ENCODE measurements around the gene ANKRD1. TPM values are rescaled to one million over a fixed set of nuclear protein-coding genes. Genes with fewer than 3 reads are reported as not detected.

ANKRD1 gene
- total RNA-seq, 1 experiment from 2014 or later = not detected

DNA sequence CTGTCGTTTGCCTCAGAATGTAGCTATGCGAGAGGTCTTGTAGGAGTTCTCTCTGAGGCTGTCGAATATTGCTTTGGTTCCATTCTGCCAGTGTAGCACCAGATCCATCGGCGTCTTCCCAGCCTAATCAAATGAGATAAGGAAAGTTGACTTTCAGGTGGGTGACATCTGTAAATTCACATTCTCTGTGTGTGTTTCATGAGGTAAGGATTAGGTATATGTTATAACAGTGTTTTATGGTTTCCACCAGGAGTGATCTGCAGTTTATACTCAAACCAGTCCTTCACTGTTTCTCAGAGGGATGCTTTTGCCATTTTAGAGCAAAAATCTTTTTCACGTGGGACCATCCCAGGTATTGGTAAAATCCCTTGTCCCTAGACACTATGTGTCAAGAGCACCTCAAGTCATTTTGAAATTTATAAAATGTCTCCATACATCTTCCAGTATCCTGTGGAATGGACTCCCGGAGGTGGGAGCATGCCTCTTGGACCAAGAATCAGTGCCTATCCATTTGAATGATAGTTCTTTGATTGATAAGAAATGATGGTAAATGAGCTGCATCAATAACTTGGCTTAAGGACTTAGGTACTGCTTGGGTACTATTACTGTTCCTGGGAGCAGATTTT, 7.9 kb downstream of the ANKRD1 start (continued):
- TF ChIP-seq EZH2 (IDR thresholded peaks at IDR 0.05) = no peak
- no peak for TF ChIP-seq EGR1 (IDR thresholded peaks at IDR 0.05; ENCODE audit: low read depth)

DNA sequence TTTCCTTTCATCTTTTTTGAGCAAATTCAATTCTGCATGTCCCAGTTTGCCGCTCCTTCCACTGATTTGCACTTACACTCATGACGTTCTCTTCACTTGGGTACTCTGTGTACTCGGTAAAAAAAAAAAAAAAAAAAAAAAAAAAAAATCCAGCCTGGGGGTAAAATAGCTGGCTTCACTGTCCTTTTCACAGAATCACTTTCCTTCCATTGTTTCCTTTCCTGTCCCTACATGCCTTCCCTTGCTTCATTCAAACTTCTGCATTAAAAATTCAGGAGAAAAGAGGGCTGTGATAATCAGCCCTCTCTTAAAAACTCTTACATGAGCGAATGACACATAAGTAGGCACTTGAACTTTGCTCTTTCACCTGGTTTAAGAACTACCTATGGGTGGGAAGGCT, 8.7 kb downstream of the ANKRD1 start:
- Histone ChIP-seq H3K27me3 (ENCODE audit: insufficient read depth, low read length) (no peaks in the 10 kb centered on the region), H4K20me1 (ENCODE audit: insufficient read depth) (no peaks in the 10 kb centered on the region), H3K79me2 (ENCODE audit: insufficient read depth, low read length) (no peaks in the 10 kb centered on the region), H3K36me3 (ENCODE audit: control insufficient read depth in 1 of 2, insufficient read depth in 2 of 2, low read length in 2 of 2) (no peaks in the 10 kb centered on the region), H3K4me2 (ENCODE audit: low read length) (no peak overlapping the region), H2AFZ (ENCODE audit: low read depth, low read length, poor library complexity, severe bottlenecking) (no peak overlapping the region), H3K9me2 (ENCODE audit: insufficient read depth) (no peaks in the 10 kb centered on the region), H3K9ac (ENCODE audit: low read length) (no peak overlapping the region), H3K9me3 (ENCODE audit: control insufficient read depth in 1 of 2, insufficient read depth in 1 of 2, low read depth in 1 of 2, low read length in 2 of 2) (no peaks in the 10 kb centered on the region), H3K4me1 (ENCODE audit: control insufficient read depth in 1 of 2, insufficient read depth in 2 of 2, low read length in 2 of 2) (peaks cover 0 to 2% of the 10 kb centered on the region in 2 experiments; a peak in 1 of 4 replicates), H3K27ac (ENCODE audit: low read depth, low read length) (no peak overlapping the region), H3K4me3 (replicated peaks in 1 of 2; ENCODE audit: low read depth in 1 of 2, low read length in 2 of 2) (no peak overlapping the region)
- BruUV-seq (replicated peaks) = no TSS peak
- ATAC-seq = no peak
- ChIA-PET RAD21 (ENCODE audit: low non-redundant PET in 1 of 2, low total read pairs in 2 of 2, uncharacterized antibody in 2 of 2, unreplicated experiment in 2 of 2) (interaction anchor here (0.7 to 1.0 kb wide), 3 partner anchors 338 to 384 kb away, joined by 4 to 5 read pairs (median 5); no protein-coding TSS in a partner anchor), POLR2A (no interaction called here), CTCF (interaction anchor here (0.6 to 3.4 kb wide), 24 partner anchors 9 to 833 kb away, joined by 3 to 39 read pairs (median 4); partner anchors contain the start of gene ANKRD1)
- TF ChIP-seq, protein P1, sequence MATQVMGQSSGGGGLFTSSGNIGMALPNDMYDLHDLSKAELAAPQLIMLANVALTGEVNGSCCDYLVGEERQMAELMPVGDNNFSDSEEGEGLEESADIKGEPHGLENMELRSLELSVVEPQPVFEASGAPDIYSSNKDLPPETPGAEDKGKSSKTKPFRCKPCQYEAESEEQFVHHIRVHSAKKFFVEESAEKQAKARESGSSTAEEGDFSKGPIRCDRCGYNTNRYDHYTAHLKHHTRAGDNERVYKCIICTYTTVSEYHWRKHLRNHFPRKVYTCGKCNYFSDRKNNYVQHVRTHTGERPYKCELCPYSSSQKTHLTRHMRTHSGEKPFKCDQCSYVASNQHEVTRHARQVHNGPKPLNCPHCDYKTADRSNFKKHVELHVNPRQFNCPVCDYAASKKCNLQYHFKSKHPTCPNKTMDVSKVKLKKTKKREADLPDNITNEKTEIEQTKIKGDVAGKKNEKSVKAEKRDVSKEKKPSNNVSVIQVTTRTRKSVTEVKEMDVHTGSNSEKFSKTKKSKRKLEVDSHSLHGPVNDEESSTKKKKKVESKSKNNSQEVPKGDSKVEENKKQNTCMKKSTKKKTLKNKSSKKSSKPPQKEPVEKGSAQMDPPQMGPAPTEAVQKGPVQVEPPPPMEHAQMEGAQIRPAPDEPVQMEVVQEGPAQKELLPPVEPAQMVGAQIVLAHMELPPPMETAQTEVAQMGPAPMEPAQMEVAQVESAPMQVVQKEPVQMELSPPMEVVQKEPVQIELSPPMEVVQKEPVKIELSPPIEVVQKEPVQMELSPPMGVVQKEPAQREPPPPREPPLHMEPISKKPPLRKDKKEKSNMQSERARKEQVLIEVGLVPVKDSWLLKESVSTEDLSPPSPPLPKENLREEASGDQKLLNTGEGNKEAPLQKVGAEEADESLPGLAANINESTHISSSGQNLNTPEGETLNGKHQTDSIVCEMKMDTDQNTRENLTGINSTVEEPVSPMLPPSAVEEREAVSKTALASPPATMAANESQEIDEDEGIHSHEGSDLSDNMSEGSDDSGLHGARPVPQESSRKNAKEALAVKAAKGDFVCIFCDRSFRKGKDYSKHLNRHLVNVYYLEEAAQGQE (IDR thresholded peaks at IDR 0.05; ENCODE audit: low read depth) = no peak
- TF ChIP-seq EGR1 (IDR thresholded peaks at IDR 0.05; ENCODE audit: low read depth) (no peak), RAD21 (IDR thresholded peaks at IDR 0.05; ENCODE audit: low read depth) (no peak), POLR2A (IDR thresholded peaks at IDR 0.05; ENCODE audit: borderline replicate concordance, extremely low read depth, insufficient read depth, insufficient read length) (no peak), EZH2phosphoT487 (IDR thresholded peaks at IDR 0.05; ENCODE audit: borderline replicate concordance) (no peak), FOSL1 (IDR thresholded peaks at IDR 0.05; ENCODE audit: low read depth) (no peak), ZFX (IDR thresholded peaks at IDR 0.05) (no peak), SP1 (IDR thresholded peaks at IDR 0.05; ENCODE audit: low read depth) (no peak), CBX3 (IDR thresholded peaks at IDR 0.05; ENCODE audit: low read depth) (no peak), SRF (IDR thresholded peaks at IDR 0.05; ENCODE audit: low read depth) (no peak), YY1 (IDR thresholded peaks at IDR 0.05; ENCODE audit: extremely low read depth, insufficient replicate concordance, low read depth, low read length) (no peak)
- TF ChIP-seq, protein P2, sequence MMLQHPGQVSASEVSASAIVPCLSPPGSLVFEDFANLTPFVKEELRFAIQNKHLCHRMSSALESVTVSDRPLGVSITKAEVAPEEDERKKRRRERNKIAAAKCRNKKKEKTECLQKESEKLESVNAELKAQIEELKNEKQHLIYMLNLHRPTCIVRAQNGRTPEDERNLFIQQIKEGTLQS (IDR thresholded peaks at IDR 0.05) = no peak
- TF ChIP-seq, protein P3, sequence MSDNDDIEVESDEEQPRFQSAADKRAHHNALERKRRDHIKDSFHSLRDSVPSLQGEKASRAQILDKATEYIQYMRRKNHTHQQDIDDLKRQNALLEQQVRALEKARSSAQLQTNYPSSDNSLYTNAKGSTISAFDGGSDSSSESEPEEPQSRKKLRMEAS (IDR thresholded peaks at IDR 0.05) = no peak
- TF ChIP-seq, protein P4, sequence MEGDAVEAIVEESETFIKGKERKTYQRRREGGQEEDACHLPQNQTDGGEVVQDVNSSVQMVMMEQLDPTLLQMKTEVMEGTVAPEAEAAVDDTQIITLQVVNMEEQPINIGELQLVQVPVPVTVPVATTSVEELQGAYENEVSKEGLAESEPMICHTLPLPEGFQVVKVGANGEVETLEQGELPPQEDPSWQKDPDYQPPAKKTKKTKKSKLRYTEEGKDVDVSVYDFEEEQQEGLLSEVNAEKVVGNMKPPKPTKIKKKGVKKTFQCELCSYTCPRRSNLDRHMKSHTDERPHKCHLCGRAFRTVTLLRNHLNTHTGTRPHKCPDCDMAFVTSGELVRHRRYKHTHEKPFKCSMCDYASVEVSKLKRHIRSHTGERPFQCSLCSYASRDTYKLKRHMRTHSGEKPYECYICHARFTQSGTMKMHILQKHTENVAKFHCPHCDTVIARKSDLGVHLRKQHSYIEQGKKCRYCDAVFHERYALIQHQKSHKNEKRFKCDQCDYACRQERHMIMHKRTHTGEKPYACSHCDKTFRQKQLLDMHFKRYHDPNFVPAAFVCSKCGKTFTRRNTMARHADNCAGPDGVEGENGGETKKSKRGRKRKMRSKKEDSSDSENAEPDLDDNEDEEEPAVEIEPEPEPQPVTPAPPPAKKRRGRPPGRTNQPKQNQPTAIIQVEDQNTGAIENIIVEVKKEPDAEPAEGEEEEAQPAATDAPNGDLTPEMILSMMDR (IDR thresholded peaks at IDR 0.05 in 2 of 3, conservative IDR thresholded peaks at IDR 0.05 in 1 of 3; ENCODE audit: borderline replicate concordance in 1 of 3, insufficient read depth in 1 of 3, low read depth in 2 of 3, low read length in 2 of 3) = no peak
- intact Hi-C loops (cut with micrococcal nuclease) = loop anchor here (10.0 kb wide), 1 partner anchor 723 kb away; the partner anchor contains the start of gene PPP1R3C
- no peak for DNase-seq (ENCODE audit: low read depth, low spot score)
